PC-9 (cell line): ENCODE results near the gene TMEM240. TPM values are rescaled to one million over a fixed set of nuclear protein-coding genes. Genes with fewer than 3 reads are reported as not detected.
"Not testable (repeated sequence)": the region's sequence is repeated elsewhere in the genome, so short reads cannot be mapped to it uniquely, and the experiment has no call there.

Experiments
- BruUV-seq: library from RNA; stranded (reverse); fragments of 400-500 nt; replicated peaks from 2 replicates; lab custom pipeline; 2021; lab: Mats Ljungman, UMichigan
- CTCF ChIA-PET: fragments of 300-600 bp; sonication (Branson Sonifier 250); formaldehyde crosslinking; loops from one replicate; lab custom pipeline; 2022; ENCODE audit warnings: antibody characterized with exemption; lab: Charles Lee
- POLR2A ChIA-PET: fragments of 300-600 bp; sonication (Branson Sonifier 250); formaldehyde crosslinking; loops from one replicate; lab custom pipeline; 2022; ENCODE audit warnings: antibody characterized with exemption; ENCODE audit not compliant: unreplicated experiment; lab: Charles Lee
- DNase-seq, 2 experiments: peaks; one replicate each; pipeline versions ENCODE4 v3.0.0 to v3.0.0-alpha.2; 2015 to 2022; ENCODE audit warnings: mixed read lengths in 1 of 2
- H2AFZ ChIP-seq: fragments of 200-600 bp; sonication (generic); 2 replicates; pipeline ENCODE4 v1.8.1; 2017; ENCODE audit warnings: antibody characterized with exemption
- H3F3A ChIP-seq: fragments of 200-600 bp; sonication (generic); 2 replicates; pipeline ENCODE4 v1.8.1; 2017; ENCODE audit warnings: antibody characterized with exemption, mild to moderate bottlenecking, low read depth; ENCODE audit not compliant: insufficient read depth
- H3K27ac ChIP-seq: fragments of 200-600 bp; sonication (generic); 2 replicates; pipeline ENCODE4 v1.6.1; 2016; ENCODE audit warnings: mixed run types
- H3K27me3 ChIP-seq: fragments of 200-600 bp; sonication (generic); 2 replicates; pipeline ENCODE4 v1.6.1; 2016; ENCODE audit warnings: low read depth, mixed run types; ENCODE audit not compliant: insufficient read depth
- H3K36me3 ChIP-seq: fragments of 200-600 bp; sonication (generic); 2 replicates; pipeline ENCODE4 v1.6.1; 2016; ENCODE audit warnings: low read depth, mixed run types
- H3K4me1 ChIP-seq: fragments of 200-600 bp; sonication (generic); replicated peaks from 2 replicates; pipeline ENCODE4 v1.6.1; 2016; ENCODE audit warnings: mixed run types; ENCODE audit not compliant: insufficient read depth
- H3K4me2 ChIP-seq: fragments of 200-600 bp; sonication (generic); 2 replicates; pipeline ENCODE4 v1.6.1; 2017; ENCODE audit warnings: mixed run types
- H3K4me3 ChIP-seq: fragments of 200-600 bp; sonication (generic); 2 replicates; pipeline ENCODE4 v1.6.1; 2016; ENCODE audit warnings: mixed run types
- H3K79me2 ChIP-seq: fragments of 200-600 bp; sonication (generic); 2 replicates; pipeline ENCODE4 v1.6.1; 2017; ENCODE audit warnings: low read depth, mixed run types
- H3K9me2 ChIP-seq: fragments of 200-600 bp; sonication (generic); 2 replicates; pipeline ENCODE4 v1.8.1; 2017; ENCODE audit warnings: mild to moderate bottlenecking; ENCODE audit not compliant: insufficient read depth
- H3K9me3 ChIP-seq: fragments of 200-600 bp; sonication (generic); 2 replicates; pipeline ENCODE4 v1.8.1; 2016; ENCODE audit warnings: low read depth; ENCODE audit not compliant: insufficient read depth
- H4K20me1 ChIP-seq: fragments of 200-600 bp; sonication (generic); 2 replicates; pipeline ENCODE4 v1.8.1; 2017; ENCODE audit not compliant: insufficient read depth
- CTCF ChIP-seq: fragments of 200-600 bp; sonication (generic); conservative IDR thresholded peaks from 2 replicates; pipeline ENCODE4 v1.6.1; 2017; ENCODE audit warnings: mixed run types, antibody characterized with exemption, mild to moderate bottlenecking, moderate library complexity
- EZH2 ChIP-seq: fragments of 200-600 bp; sonication (generic); IDR thresholded peaks from 2 replicates; pipeline ENCODE4 v1.8.0; 2017; ENCODE audit warnings: antibody characterized with exemption, low read depth
- intact Hi-C: fragments of 100-400 bp; cut with micrococcal nuclease; formaldehyde crosslinking; loops from one replicate; pipeline ENCODE4 v1.10.0; 2022; ENCODE audit not compliant: unreplicated experiment
- total RNA-seq: library from RNA; stranded (reverse); gene quantifications from 2 replicates; pipeline ENCODE4 v1.2.3, GENCODE V29; 2021

Gene TMEM240
- total RNA-seq, 1 experiment from 2014 or later = 8.3 TPM

GRCh38 chr1:1517973-1518620 is 22.3 kb downstream of the TMEM240 start:
- BruUV-seq = no TSS peak
- Histone ChIP-seq H4K20me1 (peaks cover 7% of the 10 kb centered on the region; the same call in 1 of the 2 replicates), H3K9me3 (no peaks in the 10 kb centered on the region), H3K9me2 (no peaks in the 10 kb centered on the region), H3K79me2 (peaks cover 24% of the 10 kb centered on the region), H3K27me3 (no peaks in the 10 kb centered on the region), H3K4me2 (no peak overlapping the region), H3F3A (no peaks in the 10 kb centered on the region), H3K4me1 (no peaks in the 10 kb centered on the region), H3K36me3 (peaks cover 9% of the 10 kb centered on the region), H3K27ac (no peak overlapping the region), H2AFZ (no peak overlapping the region), H3K4me3 (no peak overlapping the region)
- TF ChIP-seq CTCF (no peak), EZH2 (no peak)
- POLR2A ChIA-PET = no interaction called here
- intact Hi-C loops = no loop called here
- CTCF ChIA-PET = no interaction called here
- DNase-seq = no peak

GRCh38 chr1:1516923-1517322 is 23.5 kb downstream of the TMEM240 start:
- H3F3A ChIP-seq, H3K4me3 ChIP-seq, H3K4me2 ChIP-seq, H3K27me3 ChIP-seq, H3K4me1 ChIP-seq, H3K27ac ChIP-seq, H4K20me1 ChIP-seq, H3K36me3 ChIP-seq, H3K9me2 ChIP-seq, BruUV-seq, CTCF ChIA-PET, intact Hi-C loops, POLR2A ChIA-PET, DNase-seq, H3K9me3 ChIP-seq, H2AFZ ChIP-seq: not testable (repeated sequence)
- H3K79me2 ChIP-seq = peaks cover 27% of the 10 kb centered on the region

- H3K27ac ChIP-seq, H3K4me1 ChIP-seq, CTCF ChIA-PET, H3K4me2 ChIP-seq, H3K4me3 ChIP-seq, H2AFZ ChIP-seq, H3K9me3 ChIP-seq, H3K27me3 ChIP-seq, H3F3A ChIP-seq, H3K36me3 ChIP-seq, POLR2A ChIA-PET, DNase-seq, H4K20me1 ChIP-seq, BruUV-seq, H3K9me2 ChIP-seq: not testable (repeated sequence)
- peaks cover 38% of the 10 kb centered on the region for H3K79me2 ChIP-seq
- intact Hi-C loops = loop anchor here (5.0 kb wide), 1 partner anchor 393 kb away; no protein-coding TSS in a partner anchor
Observed at GRCh38 chr1:1514376-1514775, 26.0 kb downstream of the TMEM240 start.

GRCh38 chr1:1513675-1514074 is 26.7 kb downstream of the TMEM240 start:
- H3F3A ChIP-seq, H3K9me2 ChIP-seq, H2AFZ ChIP-seq, H3K9me3 ChIP-seq, H3K36me3 ChIP-seq, H3K27ac ChIP-seq, CTCF ChIA-PET, POLR2A ChIA-PET, H3K27me3 ChIP-seq, H3K4me1 ChIP-seq, H4K20me1 ChIP-seq, DNase-seq, BruUV-seq: not testable (repeated sequence)
- H3K4me2 ChIP-seq = peak overlapping the region; percentile 61
- intact Hi-C loops = loop anchor here (5.0 kb wide), 1 partner anchor 394 kb away; no protein-coding TSS in a partner anchor
- H3K79me2 ChIP-seq = peaks cover 38% of the 10 kb centered on the region
- H3K4me3 ChIP-seq = peak overlapping the region; percentile 33; the same call in 1 of the 2 replicates

GRCh38 chr1:1512425-1512824 is 28.0 kb downstream of the TMEM240 start:
- H3K27ac ChIP-seq, H3K9me2 ChIP-seq, CTCF ChIA-PET, H3K36me3 ChIP-seq, H3K9me3 ChIP-seq, H3K4me1 ChIP-seq, BruUV-seq, H3K27me3 ChIP-seq, H3F3A ChIP-seq, H2AFZ ChIP-seq, H4K20me1 ChIP-seq: not testable (repeated sequence)
- intact Hi-C loops = loop anchor here (5.0 kb wide), 1 partner anchor 395 kb away; no protein-coding TSS in a partner anchor
- POLR2A ChIA-PET = interaction anchor here (0.7 kb wide), 1 partner anchor 14 kb away, joined by 4 read pairs; no protein-coding TSS in a partner anchor
- peak in 1 of 2 experiments; percentile 17 for DNase-seq
- H3K79me2 ChIP-seq = peaks cover 34% of the 10 kb centered on the region
- H3K4me2 ChIP-seq = peak overlapping the region; percentile 85
- peak overlapping the region; percentile 85 for H3K4me3 ChIP-seq
